Keratinocyte (primary cell): ENCODE data around the gene MS4A4A. TPM values are rescaled to one million over a fixed set of nuclear protein-coding genes. Genes with fewer than 3 reads are reported as not detected.

Experiments
- DNase-seq: peaks from one replicate; pipeline ENCODE4 v3.0.0-alpha.2; 2011; ENCODE audit warnings: low read depth, missing footprints, low spot score
- FAIRE-seq: peaks from 2 replicates; lab custom pipeline; 2011; peaks lifted over from hg19 to GRCh38; lab: Jason Lieb, UNC
- H2AFZ ChIP-seq: 2 replicates; pipeline ENCODE4 v1.6.0; 2012; ENCODE audit warnings: low read length, control low read depth, inconsistent platforms; ENCODE audit not compliant: control insufficient read depth
- H3K27ac ChIP-seq: 2 replicates; pipeline ENCODE4 v1.5.1; 2011; ENCODE audit warnings: low read length; ENCODE audit not compliant: control insufficient read depth, insufficient read depth
- H3K27me3 ChIP-seq: 3 replicates; pipeline ENCODE4 v1.6.0; 2011; ENCODE audit warnings: low read length; ENCODE audit not compliant: control insufficient read depth, insufficient read depth; ENCODE audit errors: extremely low read depth
- H3K36me3 ChIP-seq, 2 experiments: 2 replicates in 1 of 2; 3 replicates in 1 of 2; pipeline ENCODE4 v1.5.1; 2011; ENCODE audit warnings: low read length in 2 of 2, mild to moderate bottlenecking in 1 of 2; ENCODE audit not compliant: control insufficient read depth in 2 of 2, insufficient read depth in 2 of 2; ENCODE audit errors: extremely low read depth in 1 of 2
- H3K4me1 ChIP-seq: 3 replicates; pipeline ENCODE4 v1.5.1; 2011; ENCODE audit warnings: low read length; ENCODE audit not compliant: control insufficient read depth, insufficient read depth; ENCODE audit errors: extremely low read depth
- H3K4me2 ChIP-seq: 3 replicates; pipeline ENCODE4 v1.6.0; 2011; ENCODE audit warnings: low read depth, low read length; ENCODE audit not compliant: control insufficient read depth, insufficient read depth; ENCODE audit errors: extremely low read depth
- H3K4me3 ChIP-seq, 3 experiments: fragments of 200-600 bp in 1 of 3; sonication (generic) in 1 of 3; 2 replicates in 2 of 3; 3 replicates in 1 of 3; pipeline ENCODE4 v1.5.1; 2011 to 2016; ENCODE audit warnings: low read length in 3 of 3, mild to moderate bottlenecking in 3 of 3, control low read depth in 2 of 3, inconsistent platforms in 1 of 3, low read depth in 1 of 3, mixed read lengths in 1 of 3, mixed run types in 1 of 3, moderate library complexity in 1 of 3; ENCODE audit not compliant: control insufficient read depth in 2 of 3, insufficient read depth in 2 of 3; ENCODE audit errors: extremely low read depth in 1 of 3
- H3K79me2 ChIP-seq: 2 replicates; pipeline ENCODE4 v1.6.0; 2012; ENCODE audit warnings: low read length; ENCODE audit not compliant: control insufficient read depth, insufficient read depth
- H3K9ac ChIP-seq: 3 replicates; pipeline ENCODE4 v1.6.0; 2011; ENCODE audit warnings: low read length; ENCODE audit not compliant: control insufficient read depth, insufficient read depth; ENCODE audit errors: extremely low read depth
- H3K9me1 ChIP-seq: 3 replicates; pipeline ENCODE4 v1.6.0; 2011; ENCODE audit warnings: low read length; ENCODE audit not compliant: control insufficient read depth, insufficient read depth; ENCODE audit errors: extremely low read depth
- H3K9me3 ChIP-seq: 2 replicates; pipeline ENCODE4 v1.5.1; 2012; ENCODE audit warnings: low read depth, low read length; ENCODE audit not compliant: control insufficient read depth
- H4K20me1 ChIP-seq: 3 replicates; pipeline ENCODE4 v1.6.0; 2011; ENCODE audit warnings: low read length; ENCODE audit not compliant: control insufficient read depth, insufficient read depth; ENCODE audit errors: extremely low read depth
- EZH2 ChIP-seq: IDR thresholded peaks from one replicate; pipeline ENCODE4 v1.6.1; 2012; ENCODE audit warnings: inconsistent platforms, mild to moderate bottlenecking, low read length, moderate library complexity
- dilution Hi-C: fragments of 300-500 bp; cut with MboI; formaldehyde crosslinking; loops from one replicate; pipeline ENCODE4 v1.7.0; 2020; ENCODE audit warnings: low sequenced_read_pairs; ENCODE audit not compliant: extremely low pct_ligation_motif_present
- polyA plus RNA-seq, 5 experiments: library from polyadenylated mRNA; depleted of rRNA in 3 of 5; stranded (reverse) in 3 of 5; stranded (forward) in 1 of 5; unstranded in 1 of 5; fragments of >200 nt; gene quantifications; 1 replicate in 1 of 5; 2 replicates in 3 of 5; 3 replicates in 1 of 5; pipeline versions ENCODE4 v1.2.1 to v1.2.3, GENCODE V29; 2011 to 2012; ENCODE audit warnings: missing spikeins in 2 of 5, low read depth in 1 of 5, low replicate concordance in 1 of 5
- TF ChIP-seq, protein P1 (sequence below), 3 experiments: IDR thresholded peaks in 1 of 3; conservative IDR thresholded peaks in 1 of 3; optimal IDR thresholded peaks in 1 of 3; 2 replicates in 2 of 3; 3 replicates in 1 of 3; pipeline versions ENCODE3 to v1.5.1; 2011; ENCODE audit warnings: low read length in 3 of 3, mild to moderate bottlenecking in 3 of 3, moderate library complexity in 2 of 3, control low read depth in 1 of 3, inconsistent platforms in 1 of 3; ENCODE audit not compliant: insufficient read depth in 2 of 3; ENCODE audit errors: extremely low read depth in 1 of 3

MS4A4A gene
- polyA plus RNA-seq, 1 donor (not counting 4 experiments of a cell fraction or from before 2014, with no cell fraction given) = not detected

DNA sequence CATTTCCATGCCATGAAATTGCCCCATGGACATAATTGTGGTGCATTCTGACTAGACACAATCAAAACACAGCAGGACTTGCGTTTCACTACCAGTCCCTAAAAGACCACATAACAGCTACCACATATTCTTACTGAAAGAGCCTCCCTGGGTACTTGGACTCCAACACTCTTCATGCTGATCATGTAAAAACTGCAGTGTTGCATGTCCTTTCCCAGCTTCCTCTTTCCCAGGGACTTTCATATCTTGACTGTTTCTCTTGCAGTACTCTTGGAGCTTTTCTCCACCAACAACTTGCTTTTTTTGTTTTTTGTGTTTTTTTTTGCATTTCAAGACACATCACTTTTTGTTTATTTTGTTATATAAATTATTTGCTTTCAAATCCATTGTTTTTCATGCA lies 69.5 kb downstream of the MS4A4A start:
- Histone ChIP-seq H3K4me2 (no peak overlapping the region), H3K4me3 (no peak overlapping the region), H3K9ac (no peak overlapping the region), H3K9me3 (no peaks in the 10 kb centered on the region), H3K4me1 (no peaks in the 10 kb centered on the region), H3K36me3 (no peaks in the 10 kb centered on the region), H3K27ac (no peak overlapping the region), H2AFZ (no peak overlapping the region), H3K27me3 (no peaks in the 10 kb centered on the region), H3K79me2 (no peaks in the 10 kb centered on the region), H3K9me1 (no peaks in the 10 kb centered on the region), H4K20me1 (no peaks in the 10 kb centered on the region)
- dilution Hi-C loops = no loop called here
- FAIRE-seq = no peak
- TF ChIP-seq EZH2 = no peak
- TF ChIP-seq, protein P1, sequence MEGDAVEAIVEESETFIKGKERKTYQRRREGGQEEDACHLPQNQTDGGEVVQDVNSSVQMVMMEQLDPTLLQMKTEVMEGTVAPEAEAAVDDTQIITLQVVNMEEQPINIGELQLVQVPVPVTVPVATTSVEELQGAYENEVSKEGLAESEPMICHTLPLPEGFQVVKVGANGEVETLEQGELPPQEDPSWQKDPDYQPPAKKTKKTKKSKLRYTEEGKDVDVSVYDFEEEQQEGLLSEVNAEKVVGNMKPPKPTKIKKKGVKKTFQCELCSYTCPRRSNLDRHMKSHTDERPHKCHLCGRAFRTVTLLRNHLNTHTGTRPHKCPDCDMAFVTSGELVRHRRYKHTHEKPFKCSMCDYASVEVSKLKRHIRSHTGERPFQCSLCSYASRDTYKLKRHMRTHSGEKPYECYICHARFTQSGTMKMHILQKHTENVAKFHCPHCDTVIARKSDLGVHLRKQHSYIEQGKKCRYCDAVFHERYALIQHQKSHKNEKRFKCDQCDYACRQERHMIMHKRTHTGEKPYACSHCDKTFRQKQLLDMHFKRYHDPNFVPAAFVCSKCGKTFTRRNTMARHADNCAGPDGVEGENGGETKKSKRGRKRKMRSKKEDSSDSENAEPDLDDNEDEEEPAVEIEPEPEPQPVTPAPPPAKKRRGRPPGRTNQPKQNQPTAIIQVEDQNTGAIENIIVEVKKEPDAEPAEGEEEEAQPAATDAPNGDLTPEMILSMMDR (optimal IDR thresholded peaks at IDR 0.05 in 1 of 3, IDR thresholded peaks at IDR 0.05 in 1 of 3, conservative IDR thresholded peaks at IDR 0.05 in 1 of 3; ENCODE audit: extremely low read depth in 1 of 3, insufficient read depth in 2 of 3, low read length in 3 of 3) = no peak
- no peak for DNase-seq

DNA sequence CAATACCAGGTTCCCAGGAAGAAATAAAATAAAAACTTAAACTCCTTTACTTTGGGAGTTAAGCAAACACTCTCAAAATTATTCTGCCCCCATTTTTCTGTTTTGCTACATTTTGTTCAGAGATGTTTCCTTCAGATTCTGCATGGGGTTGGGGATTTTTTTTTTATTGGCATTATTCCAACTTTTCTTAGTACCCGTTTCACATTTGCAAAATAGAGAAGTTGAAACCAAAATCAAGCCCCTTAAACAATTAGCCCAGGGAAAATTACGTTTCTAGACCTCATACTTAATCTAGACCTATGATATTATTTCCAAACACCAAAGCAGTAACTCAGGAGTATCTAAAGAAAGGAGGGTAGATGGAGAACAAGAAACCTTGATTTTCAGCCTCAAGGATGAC lies 77.3 kb downstream of the MS4A4A start:
- Histone ChIP-seq H3K36me3 (no peaks in the 10 kb centered on the region), H3K27me3 (no peaks in the 10 kb centered on the region), H3K9me1 (no peaks in the 10 kb centered on the region), H3K4me1 (no peaks in the 10 kb centered on the region), H3K4me3 (no peak overlapping the region), H4K20me1 (no peaks in the 10 kb centered on the region), H3K9ac (no peak overlapping the region), H2AFZ (no peak overlapping the region), H3K79me2 (no peaks in the 10 kb centered on the region), H3K27ac (no peak overlapping the region), H3K4me2 (no peak overlapping the region), H3K9me3 (peaks cover 3% of the 10 kb centered on the region)
- FAIRE-seq (no peak), DNase-seq (no peak)
- dilution Hi-C loops = no loop called here
- no peak for TF ChIP-seq EZH2
- TF ChIP-seq, protein P1 (optimal IDR thresholded peaks at IDR 0.05 in 1 of 3, IDR thresholded peaks at IDR 0.05 in 1 of 3, conservative IDR thresholded peaks at IDR 0.05 in 1 of 3; ENCODE audit: extremely low read depth in 1 of 3, insufficient read depth in 2 of 3, low read length in 3 of 3) = no peak

Other genes with a start within 250 kb of the MS4A4A start
- not detected in 3 replicates for gene OOSP2, start 240.3 kb upstream of the MS4A4A start, polyA plus RNA-seq
- not detected in 3 replicates for gene MS4A3, start 224.0 kb upstream of the MS4A4A start, polyA plus RNA-seq
- gene MS4A2, start 192.0 kb upstream of the MS4A4A start, polyA plus RNA-seq = not detected in 3 replicates
- gene MS4A6A, start 97.6 kb upstream of the MS4A4A start, polyA plus RNA-seq = not detected in 3 replicates
- gene MS4A4E, start 37.5 kb upstream of the MS4A4A start, polyA plus RNA-seq = not detected in 3 replicates
- gene MS4A6E, start 46.6 kb downstream of the MS4A4A start, polyA plus RNA-seq = not detected in 3 replicates
- gene MS4A7, start 97.9 kb downstream of the MS4A4A start, polyA plus RNA-seq = not detected in 3 replicates
- not detected in 3 replicates for gene MS4A14, start 115.8 kb downstream of the MS4A4A start, polyA plus RNA-seq
- not detected in 3 replicates for gene MS4A5, start 148.9 kb downstream of the MS4A4A start, polyA plus RNA-seq
- gene MS4A1, start 175.2 kb downstream of the MS4A4A start, polyA plus RNA-seq = 0.06 to 0.82 TPM (median 0.07 TPM) in 3 replicates
- not detected in 3 replicates for gene MS4A12, start 212.1 kb downstream of the MS4A4A start, polyA plus RNA-seq
- gene MS4A13, start 234.7 kb downstream of the MS4A4A start, polyA plus RNA-seq = not detected in 3 replicates